Measurements from ENCODE around the gene FADD.

FADD gene

DNA sequence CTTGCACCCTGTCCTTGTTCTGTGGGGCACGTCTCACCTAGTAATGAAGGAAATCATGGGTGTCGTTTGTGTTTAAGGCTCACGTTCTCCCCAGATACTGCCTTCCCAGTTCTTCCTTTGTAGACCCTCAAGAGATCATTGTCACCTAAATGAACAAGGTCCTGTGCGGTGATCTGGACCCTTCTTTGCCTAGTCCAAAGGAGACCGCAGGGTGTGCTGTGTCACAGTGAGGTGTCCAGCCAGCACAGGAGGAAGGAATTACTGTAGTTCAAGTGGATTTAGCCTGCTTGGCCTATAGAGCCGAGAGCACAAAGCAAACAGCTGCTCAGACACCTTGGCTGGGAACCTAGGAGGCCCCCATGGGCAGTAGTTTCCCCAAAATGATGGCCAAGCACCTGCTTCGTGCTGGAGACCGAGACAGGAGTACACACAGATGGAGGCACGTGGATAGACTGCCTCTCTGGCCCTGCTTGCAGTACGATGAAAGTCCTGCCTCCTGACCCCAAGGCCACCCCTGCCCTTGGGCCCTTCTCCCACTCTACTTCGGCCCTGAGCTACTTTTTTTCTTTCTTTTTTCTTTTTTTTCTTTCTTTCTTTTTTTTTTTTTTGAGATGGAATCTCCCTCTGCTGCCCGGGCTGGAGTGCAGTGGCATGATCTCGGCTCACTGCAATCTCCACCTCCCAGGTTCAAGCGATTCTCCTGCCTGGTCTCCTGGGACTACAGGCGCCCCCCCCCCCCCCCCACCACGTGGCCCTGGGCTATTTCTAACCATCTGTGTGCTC lies 48.0 kb downstream of the FADD start:
- TF ChIP-seq GATA2 (IDR thresholded peaks at IDR 0.05; ENCODE audit: low read depth, low read length) (no peak), GATA3 (IDR thresholded peaks at IDR 0.05; ENCODE audit: low read depth, low read length) (no peak)

DNA sequence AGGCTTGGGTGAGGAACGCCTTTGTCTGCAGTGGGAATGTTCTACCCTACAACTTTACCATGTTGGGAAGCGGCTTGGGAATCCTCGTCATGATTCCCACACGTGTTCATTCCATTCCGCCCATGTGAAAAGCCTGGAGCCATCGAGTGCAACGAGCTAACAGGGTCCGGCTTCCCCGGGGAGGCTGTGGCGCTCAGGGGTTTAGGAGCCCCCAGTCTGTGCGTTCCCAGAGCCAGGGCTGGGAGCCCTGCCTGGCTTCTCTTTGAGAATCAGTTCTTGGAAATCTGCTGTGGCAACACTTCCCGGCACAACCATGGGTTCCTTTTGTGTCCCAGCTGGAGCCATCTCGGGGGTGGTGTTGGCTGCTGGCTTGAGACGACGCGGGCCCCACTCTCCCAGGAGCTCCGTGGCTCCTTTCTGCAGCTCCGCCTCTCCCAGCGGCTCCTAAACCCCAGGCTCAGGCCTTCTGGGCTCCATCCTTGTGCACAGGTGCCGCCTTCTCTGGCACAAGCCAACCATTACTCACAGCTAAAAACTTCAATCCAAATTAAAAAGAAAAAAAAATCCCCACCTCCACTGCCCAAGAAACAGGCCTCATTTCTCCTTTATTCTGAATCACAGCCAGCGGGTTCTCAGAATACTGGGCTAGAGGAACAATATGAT lies 48.7 kb downstream of the FADD start:
- TF ChIP-seq GATA2 (IDR thresholded peaks at IDR 0.05; ENCODE audit: low read depth, low read length): no peak
- no peak for TF ChIP-seq GATA3 (IDR thresholded peaks at IDR 0.05; ENCODE audit: low read depth, low read length)

DNA sequence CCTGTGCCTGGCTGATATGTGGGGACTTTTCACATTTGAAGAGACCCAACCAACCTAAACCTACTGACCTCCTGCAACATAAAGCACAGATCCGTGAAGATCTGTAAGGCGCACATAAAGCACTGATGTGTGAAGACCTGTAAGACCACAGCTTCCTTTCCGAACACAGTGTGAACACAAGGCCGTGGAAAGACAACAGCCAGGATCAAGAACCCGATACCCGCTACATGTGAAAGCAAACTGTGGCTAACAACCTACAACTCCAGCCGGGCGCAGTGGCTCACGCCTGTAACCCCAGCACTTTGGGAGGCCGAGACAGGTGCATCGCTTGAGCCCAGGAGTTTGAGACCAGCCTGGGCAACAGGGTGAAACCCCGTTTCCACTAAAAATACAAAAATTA lies 49.7 kb downstream of the FADD start:
- no peak for TF ChIP-seq GATA3 (IDR thresholded peaks at IDR 0.05; ENCODE audit: low read depth, low read length)
- TF ChIP-seq GATA2 (IDR thresholded peaks at IDR 0.05; ENCODE audit: low read depth, low read length): no peak

DNA sequence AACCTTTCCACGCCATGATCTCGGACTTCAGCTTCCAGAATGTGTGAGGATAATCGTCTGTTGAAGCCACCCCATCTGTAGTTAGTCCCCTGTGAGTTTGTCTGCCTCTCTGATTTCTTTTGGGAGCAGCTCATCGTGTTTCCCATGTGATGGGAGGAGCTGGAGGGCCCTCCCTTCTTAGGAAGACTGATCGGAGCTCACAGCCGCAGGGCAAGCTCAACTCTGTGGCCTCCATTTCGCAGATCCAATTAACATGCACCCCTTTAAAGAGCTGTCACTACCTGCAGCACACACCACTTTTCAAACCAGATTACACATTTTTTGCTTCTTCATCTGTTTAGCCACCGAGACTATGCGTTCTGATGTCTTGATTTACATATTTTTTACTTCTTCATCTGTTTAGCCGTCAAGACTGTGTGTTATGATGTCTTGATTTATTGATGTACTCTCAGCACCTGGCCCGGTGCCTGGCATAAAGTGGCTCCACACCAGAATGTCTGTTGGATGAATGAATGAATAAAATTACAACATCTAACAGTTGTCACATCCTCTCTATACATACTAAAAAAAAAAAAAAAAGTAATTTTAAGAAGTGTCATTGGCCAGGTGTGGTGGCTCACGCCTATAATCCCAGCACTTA lies 52.5 kb downstream of the FADD start:
- TF ChIP-seq GATA3 (IDR thresholded peaks at IDR 0.05; ENCODE audit: low read depth, low read length): no peak
- TF ChIP-seq GATA2 (IDR thresholded peaks at IDR 0.05; ENCODE audit: low read depth, low read length): no peak
